Spleen (tissue), 11 donors: ENCODE measurements around the gene KCNJ9. TPM values are rescaled to one million over a fixed set of nuclear protein-coding genes. Genes with fewer than 3 reads are reported as not detected.

ENCODE experiments used
- DNase-seq: peaks from one replicate; pipeline ENCODE4 v3.0.0-alpha.2; 2020
- H3K27ac ChIP-seq, 8 donors: fragments of 200-600 bp; sonication (generic) in 7 of 8; 1 replicate in 4 of 8; 2 replicates in 4 of 8; pipeline versions ENCODE4 v1.5.0 to v1.8.0; 2016 to 2021; ENCODE audit warnings: inconsistent platforms in 4 of 8, mild to moderate bottlenecking in 4 of 8, moderate library complexity in 1 of 8
- H3K27me3 ChIP-seq, 7 donors: fragments of 200-600 bp; sonication (generic) in 6 of 7; replicated peaks in 1 of 7; 1 replicate in 4 of 7; 2 replicates in 3 of 7; pipeline versions ENCODE4 v1.5.0 to v1.8.0; 2016 to 2021; ENCODE audit warnings: inconsistent platforms in 3 of 7, mild to moderate bottlenecking in 1 of 7
- H3K36me3 ChIP-seq, 6 donors: fragments of 200-600 bp; sonication (generic) in 5 of 6; 1 replicate in 4 of 6; 2 replicates in 2 of 6; pipeline versions ENCODE4 v1.5.0 to v1.8.0; 2016 to 2021; ENCODE audit warnings: inconsistent platforms in 2 of 6
- H3K4me1 ChIP-seq, 6 donors: fragments of 200-600 bp; sonication (generic) in 5 of 6; 1 replicate in 3 of 6; 2 replicates in 3 of 6; pipeline versions ENCODE4 v1.5.0 to v1.8.0; 2016 to 2021; ENCODE audit warnings: inconsistent platforms in 3 of 6
- H3K4me3 ChIP-seq, 8 donors: fragments of 200-600 bp; sonication (generic) in 7 of 8; 1 replicate in 4 of 8; 2 replicates in 4 of 8; pipeline versions ENCODE4 v1.5.0 to v1.8.0; 2016 to 2021; ENCODE audit warnings: inconsistent platforms in 4 of 8, mild to moderate bottlenecking in 4 of 8, moderate library complexity in 2 of 8
- H3K9me3 ChIP-seq, 8 donors: fragments of 200-600 bp; sonication (generic) in 7 of 8; 1 replicate in 4 of 8; 2 replicates in 4 of 8; pipeline versions ENCODE4 v1.5.0 to v1.8.0; 2016 to 2021; ENCODE audit warnings: inconsistent platforms in 4 of 8
- CTCF ChIP-seq, 11 experiments: fragments of 200-600 bp in 7 of 11; fragments of 450-650 bp in 4 of 11; sonication (generic) in 4 of 11; IDR thresholded peaks in 8 of 11; conservative IDR thresholded peaks in 3 of 11; 1 replicate in 7 of 11; 2 replicates in 4 of 11; pipeline versions ENCODE4 v1.4.0 to v1.8.0; 2016 to 2021; ENCODE audit warnings: antibody characterized with exemption in 11 of 11, inconsistent platforms in 4 of 11, mild to moderate bottlenecking in 1 of 11
- POLR2A ChIP-seq, 3 donors: fragments of 450-650 bp; IDR thresholded peaks; one replicate each; pipeline ENCODE4 v1.5.1; 2017; ENCODE audit warnings: antibody characterized with exemption in 3 of 3, mild to moderate bottlenecking in 1 of 3
- POLR2AphosphoS5 ChIP-seq, 3 donors: sonication (generic); formaldehyde crosslinking; IDR thresholded peaks; one replicate each; pipeline ENCODE4 v1.5.1; 2017; ENCODE audit warnings: antibody characterized with exemption in 3 of 3
- WGBS, 5 donors: extraction: QIAGEN DNeasy Blood & Tissue Kit in 3 of 5; methylation state at CpG; one replicate each; pipeline versions ENCODE4 v1.1.5 to v1.1.7; 2013 to 2018; 5-methylcytosine and 5-hydroxymethylcytosine counted together
- intact Hi-C: fragments of 100-400 bp; cut with DNase I; formaldehyde crosslinking; loops from one replicate; pipeline ENCODE4 v1.15.0; 2023; ENCODE audit warnings: low total_unique reads
- polyA plus RNA-seq, 3 donors: library from polyadenylated mRNA; stranded (reverse); fragments of 200-250 nt; gene quantifications; one replicate each; pipeline ENCODE4 v1.2.1, GENCODE V29; 2013
- total RNA-seq, 7 donors: library from RNA; depleted of rRNA in 3 of 7; stranded (reverse); fragments of >200 nt in 3 of 7; fragmentation: NEBNext Ultra II Directional in 4 of 7; extraction: Animal tissue kit (Norgen Biotek cat#: 25700) in 4 of 7; gene quantifications; one replicate each; pipeline versions ENCODE4 v1.1.0 to v1.2.1, GENCODE V29; 2016 to 2021
- donor health status: healthy with polysubstance abuse.
- donor health status: DM: no; HTN: no; CAD: no; lungs with moderate emphysema.
- donor health status: DM: no; HTN: no; CAD: no.
- donor health status: Bipolar disorder and iron deficiency.
- donor health status: healthy.
- donor health status: DM: no; HTN: no; CAD: no.
- donor health status: DM: yes; HTN: yes; CAD: no.

The KCNJ9 gene
- total and polyA plus RNA-seq, 10 donors, result not detected

DNA sequence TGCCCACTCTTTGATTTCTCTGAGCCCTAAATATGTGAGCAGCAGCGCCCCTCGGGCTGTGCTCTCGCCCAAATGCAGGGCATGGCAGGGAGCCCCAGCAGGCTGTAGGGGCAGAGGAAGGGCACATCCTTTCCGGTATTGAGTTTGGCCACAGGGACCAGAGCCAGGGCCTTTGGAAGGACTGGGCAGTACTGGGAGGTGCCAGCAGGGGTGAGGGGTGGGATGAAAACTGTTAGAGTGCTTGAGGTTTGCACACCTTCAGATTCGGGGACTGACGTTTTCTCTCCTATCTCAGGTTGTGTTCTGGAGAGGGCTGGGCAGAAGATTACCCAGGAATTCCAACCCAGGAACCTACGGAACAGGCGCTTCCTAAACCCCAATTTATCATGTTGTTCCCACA lies 32.1 kb downstream of the KCNJ9 start:
- intact Hi-C loops, result no loop called here

DNA sequence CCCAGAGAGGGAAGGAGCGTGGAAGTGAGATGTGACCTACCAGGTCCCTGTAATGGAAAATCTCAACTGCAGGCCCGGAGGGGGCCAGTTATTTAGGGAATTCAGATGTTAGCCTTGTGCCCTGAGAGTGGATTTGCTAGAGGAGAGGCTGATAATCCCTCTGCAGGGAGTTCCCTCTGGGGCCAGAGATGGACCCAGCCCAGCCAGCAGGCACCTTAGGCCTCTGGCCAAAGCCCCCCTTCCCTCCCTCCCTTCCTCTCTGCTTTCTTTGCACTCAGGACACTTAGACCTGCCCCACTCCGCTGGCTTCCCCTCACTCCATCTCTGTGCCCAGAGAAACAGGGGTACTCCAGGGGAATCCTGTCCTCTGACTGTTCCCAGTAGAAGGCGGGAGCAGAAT lies 32.7 kb downstream of the KCNJ9 start:
- Histone ChIP-seq H3K4me3 (no peak overlapping the region), H3K27me3 (peaks cover 0 to 33% (median 0%) of the 10 kb centered on the region in 7 donors), H3K4me1 (peaks cover 0 to 9% (median 0%) of the 10 kb centered on the region in 6 donors), H3K27ac (no peak overlapping the region), H3K36me3 (no peaks in the 10 kb centered on the region), H3K9me3 (no peaks in the 10 kb centered on the region)
- DNase-seq, result no peak
- TF ChIP-seq POLR2AphosphoS5 (IDR thresholded peaks at IDR 0.05) (no peak), POLR2A (IDR thresholded peaks at IDR 0.05) (no peak), CTCF (IDR thresholded peaks at IDR 0.05 in 8 of 11, conservative IDR thresholded peaks at IDR 0.05 in 3 of 11) (no peak)
- 80 to 93% (median 83%) methylated on average over 4 of the region's 4 CpGs for WGBS, 5 donors
- intact Hi-C loops, result no loop called here

More for the DNA sequence above, 32.1 kb downstream of the KCNJ9 start:
- no peak for TF ChIP-seq POLR2AphosphoS5 (IDR thresholded peaks at IDR 0.05)
- no peak for TF ChIP-seq POLR2A (IDR thresholded peaks at IDR 0.05)
- no peak for TF ChIP-seq CTCF (IDR thresholded peaks at IDR 0.05 in 8 of 11, conservative IDR thresholded peaks at IDR 0.05 in 3 of 11)
- no peak overlapping the region for H3K27ac ChIP-seq
- H3K9me3 ChIP-seq, result no peaks in the 10 kb centered on the region
- peaks cover 0 to 33% (median 0%) of the 10 kb centered on the region in 7 donors for H3K27me3 ChIP-seq
- peaks cover 0 to 8% (median 0%) of the 10 kb centered on the region in 6 donors for H3K4me1 ChIP-seq
- no peak for DNase-seq
- WGBS, 5 donors, result 82 to 89% (median 84%) methylated on average over 8 of the region's 8 CpGs
- no peak overlapping the region for H3K4me3 ChIP-seq
- no peaks in the 10 kb centered on the region for H3K36me3 ChIP-seq

GRCh38 chr1:160115545-160116282 lies 34.4 kb downstream of the KCNJ9 start, which contains the start of gene ATP1A2:
Gene ATP1A2, plus strand, starts transcription at chr1:160115759. Its CDS starts 103 bp downstream, at chr1:160115862.
- no peaks in the 10 kb centered on the region for H3K9me3 ChIP-seq
- H3K36me3 ChIP-seq, result no peaks in the 10 kb centered on the region
- H3K4me1 ChIP-seq, result peaks cover 0 to 9% (median 0%) of the 10 kb centered on the region in 6 donors
- peak within 1 kb of the TSS in 1 of 8 donors; percentile 0 for H3K4me3 ChIP-seq
- peaks cover 0 to 25% (median 0%) of the 10 kb centered on the region in 7 donors for H3K27me3 ChIP-seq
- no peak for DNase-seq
- intact Hi-C loops, result no loop called here
- no peak for TF ChIP-seq CTCF (IDR thresholded peaks at IDR 0.05 in 8 of 11, conservative IDR thresholded peaks at IDR 0.05 in 3 of 11)
- TF ChIP-seq POLR2AphosphoS5 (IDR thresholded peaks at IDR 0.05), result no peak
- TF ChIP-seq POLR2A (IDR thresholded peaks at IDR 0.05), result no peak
- 50 to 60% (median 59%) methylated on average over 15 to 16 of the region's 16 CpGs for WGBS, 5 donors
- H3K27ac ChIP-seq, result no peak within 1 kb of the TSS
